Pons (tissue), 1 donor: ENCODE measurements around the gene EGFL7.

Experiments used
- DNase-seq: peaks from one replicate; pipeline ENCODE4 v3.0.0-alpha.2; 2016; ENCODE audit warnings: low spot score

Gene EGFL7

GRCh38 chr9:136659861-136660784 lies 2.6 kb upstream of the EGFL7 start:
- DNase-seq, result no peak

GRCh38 chr9:136660971-136661550 lies 1.7 kb upstream of the EGFL7 start:
- no peak for DNase-seq

GRCh38 chr9:136661641-136662325 lies 933 bp upstream of the EGFL7 start:
- DNase-seq, result no peak

GRCh38 chr9:136662326-136662655 lies 425 bp upstream of the EGFL7 start:
- no peak for DNase-seq

- DNase-seq, result no peak
Measured at GRCh38 chr9:136664000-136664915, 1.5 kb downstream of the EGFL7 start.

- DNase-seq, result no peak
Measured at GRCh38 chr9:136665111-136665703, 2.5 kb downstream of the EGFL7 start.

- no peak for DNase-seq
Measured at GRCh38 chr9:136665704-136666371, 3.1 kb downstream of the EGFL7 start.

GRCh38 chr9:136666372-136667213 lies 3.9 kb downstream of the EGFL7 start:
- DNase-seq, result no peak

GRCh38 chr9:136667214-136667939 lies 4.7 kb downstream of the EGFL7 start:
- DNase-seq, result no peak

GRCh38 chr9:136667940-136668760 lies 5.4 kb downstream of the EGFL7 start:
- DNase-seq, result no peak

- DNase-seq, result no peak
Measured at GRCh38 chr9:136668983-136669790, 6.5 kb downstream of the EGFL7 start.

- DNase-seq, result no peak
Measured at GRCh38 chr9:136669791-136670464, 7.2 kb downstream of the EGFL7 start.

- no peak for DNase-seq
Measured at GRCh38 chr9:136670576-136671253, 8.0 kb downstream of the EGFL7 start.

- DNase-seq, result no peak
Measured at GRCh38 chr9:136671254-136671614, 8.5 kb downstream of the EGFL7 start.

GRCh38 chr9:136671646-136672430 lies 9.1 kb downstream of the EGFL7 start:
- DNase-seq, result no peak
